ENCODE data around the gene OR6B1.

Gene OR6B1

DNA sequence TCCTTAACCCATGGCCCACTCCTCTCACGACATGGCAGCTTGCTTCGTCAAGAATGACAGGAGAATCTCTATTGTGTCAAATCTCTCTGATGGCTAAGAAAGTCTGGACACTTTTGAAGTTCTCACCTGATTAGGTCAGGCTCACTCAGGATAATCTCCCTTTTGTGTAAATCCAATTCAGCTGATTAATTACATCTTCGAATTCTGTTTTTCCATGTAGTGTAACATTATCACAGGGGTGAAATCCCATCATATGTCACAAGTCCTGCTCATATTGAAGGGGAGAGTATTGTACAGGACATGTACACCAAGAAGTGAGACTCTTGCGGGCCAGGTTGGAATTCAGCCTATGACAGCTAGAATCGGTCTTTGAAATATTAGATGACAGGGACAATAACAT, 16.2 kb upstream of the OR6B1 start:
- Histone ChIP-seq H3K9me3 (no peaks in the 10 kb centered on the region), H3K27ac (no peak overlapping the region), H3K4me3 (no peak overlapping the region), H3K27me3 (no peaks in the 10 kb centered on the region), H3K4me1 (peaks cover 0 to 25% (median 6%) of the 10 kb centered on the region in 4 donors), H3K36me3 (no peaks in the 10 kb centered on the region)
- TF ChIP-seq CTCF (IDR thresholded peaks at IDR 0.05) = no peak
- intact Hi-C loops (cut with DNase I; ENCODE audit: low total_unique reads) = no loop called here
- DNase-seq = no peak

DNA sequence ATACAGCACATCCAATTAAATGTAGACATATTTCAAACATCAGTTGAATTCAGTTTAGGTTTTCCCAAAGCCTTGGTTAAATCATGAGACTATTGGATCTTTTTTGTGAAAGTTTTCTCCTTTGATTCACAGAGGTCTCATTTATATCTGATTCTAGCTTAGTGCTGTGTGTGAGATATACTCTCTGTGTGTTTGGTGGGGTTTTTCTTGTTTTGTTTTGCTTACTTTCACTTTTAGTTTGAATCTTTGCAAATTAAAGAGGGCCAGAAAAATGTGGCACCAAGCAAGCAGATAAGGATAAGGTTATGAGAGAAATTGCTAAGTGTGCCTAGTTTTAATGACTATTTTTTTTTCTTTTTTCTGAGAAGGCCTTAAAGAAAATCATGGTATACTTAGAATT, 12.6 kb upstream of the OR6B1 start:
- no peaks in the 10 kb centered on the region for H3K36me3 ChIP-seq
- no peak for DNase-seq
- no peak overlapping the region for H3K27ac ChIP-seq
- H3K9me3 ChIP-seq = no peaks in the 10 kb centered on the region
- no peak overlapping the region for H3K4me3 ChIP-seq
- intact Hi-C loops (cut with DNase I; ENCODE audit: low total_unique reads) = no loop called here
- H3K27me3 ChIP-seq = no peaks in the 10 kb centered on the region
- H3K4me1 ChIP-seq = peaks cover 0 to 22% (median 10%) of the 10 kb centered on the region in 4 donors
- TF ChIP-seq CTCF (IDR thresholded peaks at IDR 0.05) = no peak

- Histone ChIP-seq H3K4me1 (peaks cover 0 to 22% (median 10%) of the 10 kb centered on the region in 4 donors), H3K9me3 (no peaks in the 10 kb centered on the region), H3K4me3 (no peak overlapping the region), H3K27me3 (no peaks in the 10 kb centered on the region), H3K27ac (peak overlapping the region; percentile 26 to 52), H3K36me3 (no peaks in the 10 kb centered on the region)
- TF ChIP-seq CTCF (IDR thresholded peaks at IDR 0.05) = no peak
- intact Hi-C loops (cut with DNase I; ENCODE audit: low total_unique reads) = no loop called here
- DNase-seq = no peak
These were observed 11.0 kb upstream of the OR6B1 start for GRCh38 chr7:143988976-143989745.

DNA sequence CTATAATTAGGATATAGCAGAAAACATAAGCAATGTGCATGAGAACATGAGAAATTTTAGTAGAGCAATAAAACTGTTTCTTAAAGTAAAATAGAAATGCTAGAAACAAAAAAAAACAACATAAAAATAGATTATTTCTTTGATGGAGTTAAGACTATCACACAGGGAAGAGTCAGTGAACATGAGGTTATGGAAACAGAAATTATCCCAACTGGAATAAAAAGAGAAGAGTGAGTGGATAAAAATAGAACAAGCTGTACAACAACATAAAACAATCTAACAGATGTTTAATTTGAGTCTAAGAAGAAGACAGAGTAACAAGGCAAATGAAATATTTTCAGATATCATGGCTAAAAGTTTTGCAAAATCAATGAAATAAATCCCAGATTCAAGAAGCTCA, 7.5 kb upstream of the OR6B1 start:
- no peaks in the 10 kb centered on the region for H3K9me3 ChIP-seq
- H3K4me1 ChIP-seq = peaks cover 0 to 17% (median 9%) of the 10 kb centered on the region in 4 donors
- no peak overlapping the region for H3K27ac ChIP-seq
- no peak overlapping the region for H3K4me3 ChIP-seq
- TF ChIP-seq CTCF (IDR thresholded peaks at IDR 0.05) = no peak
- no peaks in the 10 kb centered on the region for H3K36me3 ChIP-seq
- no peaks in the 10 kb centered on the region for H3K27me3 ChIP-seq
- no peak for DNase-seq
- intact Hi-C loops (cut with DNase I; ENCODE audit: low total_unique reads) = no loop called here

DNA sequence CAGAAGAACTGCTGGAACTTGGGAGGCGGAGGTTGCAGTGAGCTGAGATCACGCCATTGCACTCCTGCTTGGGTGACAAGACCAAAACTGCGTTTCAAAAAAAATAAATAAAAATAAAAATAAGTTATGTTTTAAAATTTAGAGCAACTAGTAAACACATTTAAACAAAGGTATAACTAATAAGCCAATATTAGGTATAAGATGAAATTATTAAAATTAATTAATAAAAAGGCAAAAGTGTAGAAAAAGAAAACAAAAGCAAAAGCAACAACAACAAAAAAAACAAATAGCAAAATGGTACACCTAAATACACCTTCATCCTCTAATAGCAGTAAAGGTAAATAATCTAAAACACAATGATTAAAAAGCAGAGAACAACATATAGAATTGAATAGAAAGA, 6.2 kb upstream of the OR6B1 start:
- Histone ChIP-seq H3K27me3 (no peaks in the 10 kb centered on the region), H3K9me3 (no peaks in the 10 kb centered on the region), H3K4me3 (no peak overlapping the region), H3K36me3 (no peaks in the 10 kb centered on the region), H3K27ac (no peak overlapping the region), H3K4me1 (peaks cover 0 to 5% (median 4%) of the 10 kb centered on the region in 4 donors)
- DNase-seq = no peak
- TF ChIP-seq CTCF (IDR thresholded peaks at IDR 0.05) = no peak
- intact Hi-C loops (cut with DNase I; ENCODE audit: low total_unique reads) = no loop called here

All from tibial artery (tissue), 4 donors.